ENCODE results near the gene MCL1.

Gene MCL1

DNA sequence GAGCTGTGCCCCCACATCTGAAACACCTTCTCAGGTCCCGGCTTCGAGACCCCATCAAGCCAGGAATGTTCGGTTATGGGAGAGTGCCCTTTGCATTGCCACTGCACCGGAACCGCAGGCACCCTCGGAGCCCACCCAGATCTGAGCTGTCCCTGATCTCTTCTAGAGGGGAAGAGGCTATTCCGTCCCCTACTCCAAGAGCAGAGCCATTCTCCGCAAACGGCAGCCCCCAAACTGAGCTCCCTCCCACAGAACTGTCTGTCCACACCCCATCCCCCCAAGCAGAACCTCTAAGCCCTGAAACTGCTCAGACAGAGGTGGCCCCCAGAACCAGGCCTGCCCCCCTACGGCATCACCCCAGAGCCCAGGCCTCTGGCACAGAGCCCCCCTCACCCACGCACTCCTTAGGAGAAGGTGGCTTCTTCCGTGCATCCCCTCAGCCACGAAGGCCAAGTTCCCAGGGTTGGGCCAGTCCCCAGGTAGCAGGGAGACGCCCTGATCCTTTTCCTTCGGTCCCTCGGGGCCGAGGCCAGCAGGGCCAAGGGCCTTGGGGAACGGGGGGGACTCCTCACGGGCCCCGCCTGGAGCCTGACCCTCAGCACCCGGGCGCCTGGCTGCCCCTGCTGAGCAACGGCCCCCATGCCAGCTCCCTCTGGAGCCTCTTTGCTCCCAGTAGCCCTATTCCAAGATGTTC is 25.9 kb downstream of the MCL1 start:
- ATAC-seq: no peak
- TF ChIP-seq BACH2 (CRISPR knock-in tag; IDR thresholded peaks at IDR 0.05; ENCODE audit: borderline replicate concordance) (no peak), OSR1 (CRISPR knock-in tag; IDR thresholded peaks at IDR 0.05) (no peak), ARNTL (CRISPR knock-in tag; IDR thresholded peaks at IDR 0.05; ENCODE audit: borderline replicate concordance, low read depth) (no peak), ZC3H10 (CRISPR knock-in tag; IDR thresholded peaks at IDR 0.05) (no peak), TSHZ2 (CRISPR knock-in tag; IDR thresholded peaks at IDR 0.05) (no peak), ZFP30 (CRISPR knock-in tag; IDR thresholded peaks at IDR 0.05) (no peak), TCF4 (CRISPR knock-in tag; IDR thresholded peaks at IDR 0.05; ENCODE audit: borderline replicate concordance) (no peak), RARB (CRISPR knock-in tag; IDR thresholded peaks at IDR 0.05) (no peak), PPARA (CRISPR knock-in tag; IDR thresholded peaks at IDR 0.05; ENCODE audit: borderline replicate concordance) (no peak), ZNF70 (CRISPR knock-in tag; IDR thresholded peaks at IDR 0.05) (no peak), CSRNP3 (CRISPR knock-in tag; IDR thresholded peaks at IDR 0.05) (no peak)

DNA sequence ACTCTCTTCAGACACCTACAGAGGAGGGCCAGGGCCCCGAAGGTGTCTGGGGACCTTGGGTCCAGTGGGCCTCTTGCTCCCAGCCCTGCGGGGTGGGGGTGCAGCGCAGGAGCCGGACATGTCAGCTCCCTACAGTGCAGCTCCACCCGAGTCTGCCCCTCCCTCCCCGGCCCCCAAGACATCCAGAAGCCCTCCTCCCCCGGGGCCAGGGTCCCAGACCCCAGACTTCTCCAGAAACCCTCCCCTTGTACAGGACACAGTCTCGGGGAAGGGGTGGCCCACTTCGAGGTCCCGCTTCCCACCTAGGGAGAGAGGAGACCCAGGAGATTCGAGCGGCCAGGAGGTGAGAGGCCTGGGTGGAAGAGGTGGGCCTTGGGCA is 26.5 kb downstream of the MCL1 start:
- ATAC-seq: no peak
- TF ChIP-seq TCF4 (CRISPR knock-in tag; IDR thresholded peaks at IDR 0.05; ENCODE audit: borderline replicate concordance) (no peak), POU6F1 (CRISPR knock-in tag; IDR thresholded peaks at IDR 0.05; ENCODE audit: borderline replicate concordance, low read depth) (no peak)

DNA sequence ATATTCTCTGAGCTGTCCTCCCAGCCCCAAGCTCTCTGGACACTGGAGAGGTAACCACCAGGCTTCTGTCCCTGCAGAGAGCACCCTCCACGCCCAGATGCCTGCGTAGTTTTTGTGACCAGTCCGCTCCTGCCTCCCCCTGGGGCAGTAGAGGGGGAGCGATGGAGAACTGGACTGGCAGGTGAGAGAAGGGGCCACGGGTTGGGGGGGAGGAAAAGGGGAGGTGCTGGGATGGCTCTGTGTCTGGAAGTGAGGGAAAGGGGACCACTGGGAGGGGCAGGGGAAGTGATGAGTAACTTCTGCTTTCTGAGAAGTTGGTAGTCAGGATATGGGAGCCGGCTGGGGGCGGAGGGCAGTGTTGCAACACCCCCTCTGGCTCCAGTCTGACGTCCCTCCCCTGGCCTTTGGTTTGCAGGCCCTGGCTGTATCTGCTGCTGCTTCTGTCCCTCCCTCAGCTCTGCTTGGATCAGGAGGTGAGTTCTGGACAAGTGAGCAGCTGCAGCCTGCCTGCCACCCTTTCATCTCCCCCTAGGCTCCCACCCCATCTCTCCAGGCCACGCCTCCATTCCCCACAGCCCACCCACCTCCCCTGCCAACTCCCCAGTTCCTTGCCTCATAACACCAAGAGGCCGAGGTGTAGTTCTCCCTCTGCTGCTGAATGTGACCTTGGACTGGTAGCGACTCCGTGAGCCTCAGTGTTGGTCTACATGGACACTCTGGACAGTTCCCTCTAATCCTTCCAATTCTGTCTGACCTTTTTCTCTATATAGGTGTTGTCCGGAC is 27.1 kb downstream of the MCL1 start:
- TF ChIP-seq ESRRG (CRISPR knock-in tag; IDR thresholded peaks at IDR 0.05) (no peak), GLIS3 (CRISPR knock-in tag; IDR thresholded peaks at IDR 0.05) (no peak), CSRNP3 (CRISPR knock-in tag; IDR thresholded peaks at IDR 0.05) (no peak), TSHZ2 (CRISPR knock-in tag; IDR thresholded peaks at IDR 0.05) (no peak), ZNF70 (CRISPR knock-in tag; IDR thresholded peaks at IDR 0.05) (no peak), TOX (CRISPR knock-in tag; IDR thresholded peaks at IDR 0.05; ENCODE audit: borderline replicate concordance) (no peak), ISL1 (CRISPR knock-in tag; IDR thresholded peaks at IDR 0.05) (no peak), ZFP30 (CRISPR knock-in tag; IDR thresholded peaks at IDR 0.05) (no peak), ZNF565 (CRISPR knock-in tag; conservative IDR thresholded peaks at IDR 0.05; ENCODE audit: low read depth) (no peak), PPARA (CRISPR knock-in tag; IDR thresholded peaks at IDR 0.05; ENCODE audit: borderline replicate concordance) (no peak), ZNF8 (CRISPR knock-in tag; IDR thresholded peaks at IDR 0.05) (no peak)
- TF ChIP-seq, protein P1, sequence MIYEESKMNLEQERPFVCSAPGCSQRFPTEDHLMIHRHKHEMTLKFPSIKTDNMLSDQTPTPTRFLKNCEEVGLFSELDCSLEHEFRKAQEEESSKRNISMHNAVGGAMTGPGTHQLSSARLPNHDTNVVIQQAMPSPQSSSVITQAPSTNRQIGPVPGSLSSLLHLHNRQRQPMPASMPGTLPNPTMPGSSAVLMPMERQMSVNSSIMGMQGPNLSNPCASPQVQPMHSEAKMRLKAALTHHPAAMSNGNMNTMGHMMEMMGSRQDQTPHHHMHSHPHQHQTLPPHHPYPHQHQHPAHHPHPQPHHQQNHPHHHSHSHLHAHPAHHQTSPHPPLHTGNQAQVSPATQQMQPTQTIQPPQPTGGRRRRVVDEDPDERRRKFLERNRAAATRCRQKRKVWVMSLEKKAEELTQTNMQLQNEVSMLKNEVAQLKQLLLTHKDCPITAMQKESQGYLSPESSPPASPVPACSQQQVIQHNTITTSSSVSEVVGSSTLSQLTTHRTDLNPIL (CRISPR knock-in tag; IDR thresholded peaks at IDR 0.05; ENCODE audit: low read depth): no peak
- TF ChIP-seq, protein P2, sequence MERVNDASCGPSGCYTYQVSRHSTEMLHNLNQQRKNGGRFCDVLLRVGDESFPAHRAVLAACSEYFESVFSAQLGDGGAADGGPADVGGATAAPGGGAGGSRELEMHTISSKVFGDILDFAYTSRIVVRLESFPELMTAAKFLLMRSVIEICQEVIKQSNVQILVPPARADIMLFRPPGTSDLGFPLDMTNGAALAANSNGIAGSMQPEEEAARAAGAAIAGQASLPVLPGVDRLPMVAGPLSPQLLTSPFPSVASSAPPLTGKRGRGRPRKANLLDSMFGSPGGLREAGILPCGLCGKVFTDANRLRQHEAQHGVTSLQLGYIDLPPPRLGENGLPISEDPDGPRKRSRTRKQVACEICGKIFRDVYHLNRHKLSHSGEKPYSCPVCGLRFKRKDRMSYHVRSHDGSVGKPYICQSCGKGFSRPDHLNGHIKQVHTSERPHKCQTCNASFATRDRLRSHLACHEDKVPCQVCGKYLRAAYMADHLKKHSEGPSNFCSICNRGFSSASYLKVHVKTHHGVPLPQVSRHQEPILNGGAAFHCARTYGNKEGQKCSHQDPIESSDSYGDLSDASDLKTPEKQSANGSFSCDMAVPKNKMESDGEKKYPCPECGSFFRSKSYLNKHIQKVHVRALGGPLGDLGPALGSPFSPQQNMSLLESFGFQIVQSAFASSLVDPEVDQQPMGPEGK (CRISPR knock-in tag; IDR thresholded peaks at IDR 0.05; ENCODE audit: borderline replicate concordance): no peak
- peak; percentile 31 for ATAC-seq
